AG20443 (cell line): Measurements from ENCODE around the gene FOXO3.
A peak's percentile ranks its signal among the peaks of the same experiment; 100 is the strongest.
"Not testable (repeated sequence)": the region's sequence is repeated elsewhere in the genome, so short reads cannot be mapped to it uniquely, and the experiment has no call there.

Experiments used
- DNase-seq: peaks from one replicate; pipeline ENCODE4 v3.0.0; 2012; ENCODE audit warnings: low spot score, mixed read lengths

The FOXO3 gene

GRCh38 chr6:108555399-108556052 lies 5.2 kb upstream of the FOXO3 start:
- DNase-seq, result no peak

GRCh38 chr6:108556250-108556649 lies 4.5 kb upstream of the FOXO3 start:
- no peak for DNase-seq

DNA sequence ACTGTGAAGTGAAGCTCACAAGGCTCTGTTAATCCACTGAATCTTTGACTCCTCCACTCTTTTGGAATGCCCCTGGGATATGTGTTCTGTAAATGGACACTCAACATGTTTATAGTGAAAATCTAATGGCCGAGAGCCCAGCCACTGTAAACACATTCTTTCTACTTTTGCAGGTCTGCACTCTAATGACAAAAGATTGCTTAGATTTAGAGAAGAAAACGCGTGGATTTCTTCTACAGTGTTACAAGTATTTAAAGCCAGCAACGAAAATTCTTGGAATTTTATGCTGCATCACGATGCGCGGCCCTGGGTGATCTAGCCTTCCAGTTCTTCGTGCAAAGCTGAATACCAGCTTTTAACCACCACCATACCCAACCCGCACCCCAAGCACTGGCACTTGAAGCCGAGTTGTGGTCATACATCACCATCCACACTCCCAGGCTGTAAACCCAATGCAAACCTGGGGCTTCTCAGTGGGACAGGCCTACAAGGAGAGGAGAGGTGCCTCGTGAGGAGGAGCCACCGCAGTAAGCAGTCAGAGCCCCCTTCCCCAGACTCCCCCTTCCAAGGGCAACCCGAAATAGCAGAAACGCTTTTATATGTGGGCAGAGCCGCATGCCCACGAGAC lies 3.7 kb upstream of the FOXO3 start:
- no peak for DNase-seq

DNA sequence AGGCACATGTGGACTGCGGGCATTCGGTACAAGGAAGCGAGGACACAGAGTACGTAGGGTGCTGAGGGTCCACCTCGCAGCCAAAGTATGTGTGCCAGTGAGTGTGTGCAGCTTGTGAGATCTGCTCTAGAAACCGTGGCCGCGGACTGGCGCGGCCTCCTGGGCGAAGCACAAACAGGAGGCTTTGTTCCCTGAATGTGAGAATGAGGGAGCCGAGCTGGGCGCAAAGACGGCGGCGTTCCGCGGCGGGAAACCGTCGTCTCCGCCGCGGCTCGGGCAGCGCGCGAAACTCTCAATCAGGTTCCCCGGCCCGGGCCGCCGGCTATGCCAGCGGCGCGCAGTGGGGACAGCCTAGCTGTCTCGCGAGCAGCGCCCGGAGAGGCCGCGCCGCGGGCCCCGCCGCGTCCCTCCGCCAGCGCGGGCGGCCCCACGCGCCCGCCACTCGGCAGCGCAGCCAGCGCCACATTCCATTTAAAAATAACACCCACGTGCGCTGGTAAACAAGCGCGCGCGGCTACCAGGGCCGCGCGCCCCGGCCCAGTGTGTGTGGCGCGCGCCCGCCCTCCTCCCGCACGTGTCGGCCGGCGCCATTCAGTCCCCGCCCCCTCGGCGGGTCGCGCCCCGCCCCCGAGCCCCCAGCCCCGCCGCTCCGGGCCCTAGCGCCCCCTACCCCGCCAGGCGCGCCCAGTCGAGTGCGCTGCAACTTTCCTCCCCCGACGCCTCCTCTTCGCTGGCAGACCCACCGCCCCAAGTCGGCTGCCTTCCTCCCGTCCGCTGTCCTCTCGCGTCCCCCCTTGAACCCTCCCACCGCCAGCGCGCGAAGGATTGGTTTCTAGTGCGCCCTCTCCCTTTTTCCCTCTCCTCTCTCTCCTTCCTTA lies 3.0 kb upstream of the FOXO3 start:
- peak; percentile 86 for DNase-seq

DNA sequence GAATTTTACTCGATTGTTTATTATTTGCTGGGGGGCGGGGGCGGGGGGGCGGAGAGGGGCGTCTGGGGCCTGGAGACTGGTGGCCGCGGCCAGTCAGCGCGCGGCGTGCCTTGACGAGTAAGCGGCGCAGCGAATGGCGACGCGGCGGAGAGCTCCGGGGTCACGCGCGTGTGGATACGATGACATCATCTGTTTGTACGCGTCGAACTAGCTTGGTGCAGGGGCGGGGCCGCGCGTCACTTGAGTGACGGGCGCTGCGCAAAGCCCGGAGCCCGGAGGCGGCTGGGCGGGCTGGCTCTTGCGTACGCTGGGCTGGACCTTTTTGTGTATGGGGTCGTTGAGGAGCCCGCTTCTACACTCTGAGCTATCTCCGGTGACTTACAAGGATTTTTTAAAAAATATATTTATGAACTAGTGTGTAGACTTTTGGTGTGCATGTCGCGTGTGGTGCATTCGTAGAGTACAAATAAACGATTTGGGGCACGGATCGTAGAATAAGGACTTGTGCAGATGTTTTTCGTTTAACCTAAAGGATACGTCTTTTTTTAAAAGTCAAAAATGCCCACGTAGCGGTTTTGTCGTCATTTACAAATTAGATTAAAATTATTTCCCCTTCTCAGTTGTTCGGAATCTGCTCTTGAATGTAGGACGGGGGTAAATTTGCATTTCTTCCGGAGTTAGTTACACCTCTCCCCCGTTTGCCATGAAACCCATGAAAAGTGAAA lies 2.2 kb upstream of the FOXO3 start:
- peak; percentile 94 for DNase-seq

- DNase-seq, result peak; percentile 91
Measured at GRCh38 chr6:108559097-108559883, 1.4 kb upstream of the FOXO3 start.

- DNase-seq, result peak; percentile 45
Measured at GRCh38 chr6:108559884-108560462, 744 bp upstream of the FOXO3 start.

DNA sequence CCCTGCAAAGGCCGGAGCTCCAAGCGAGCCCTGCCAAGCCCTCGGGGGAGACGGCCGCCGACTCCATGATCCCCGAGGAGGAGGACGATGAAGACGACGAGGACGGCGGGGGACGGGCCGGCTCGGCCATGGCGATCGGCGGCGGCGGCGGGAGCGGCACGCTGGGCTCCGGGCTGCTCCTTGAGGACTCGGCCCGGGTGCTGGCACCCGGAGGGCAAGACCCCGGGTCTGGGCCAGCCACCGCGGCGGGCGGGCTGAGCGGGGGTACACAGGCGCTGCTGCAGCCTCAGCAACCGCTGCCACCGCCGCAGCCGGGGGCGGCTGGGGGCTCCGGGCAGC lies 561 bp downstream of the FOXO3 start:
- not testable (repeated sequence) for DNase-seq

GRCh38 chr6:108561742-108562502 lies 1.2 kb downstream of the FOXO3 start:
- DNase-seq, result peak; percentile 10

DNA sequence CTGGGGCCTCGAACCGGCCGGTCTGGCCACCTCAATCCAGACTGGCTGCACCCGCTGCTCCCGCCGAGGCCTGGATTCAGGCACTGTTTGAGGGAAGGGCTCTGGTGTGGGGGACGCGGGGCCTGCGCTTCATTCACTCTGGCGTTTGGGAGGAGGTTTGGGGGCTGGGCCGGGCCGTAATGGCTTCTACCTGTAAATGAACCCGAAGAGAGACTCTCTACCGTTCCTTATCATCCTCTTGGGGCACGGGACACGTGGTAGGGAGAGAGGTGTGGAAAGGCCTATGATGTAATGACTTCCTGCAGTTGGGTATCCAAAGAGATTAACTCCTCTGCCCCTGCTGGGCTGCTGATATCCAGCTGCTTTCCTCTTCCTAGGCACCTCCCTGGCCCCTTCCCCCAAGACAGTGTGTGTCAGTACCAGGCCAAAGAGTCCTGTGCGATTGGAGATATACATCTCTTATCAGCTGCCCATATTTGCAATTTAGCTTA lies 1.8 kb downstream of the FOXO3 start:
- peak; percentile 40 for DNase-seq

DNA sequence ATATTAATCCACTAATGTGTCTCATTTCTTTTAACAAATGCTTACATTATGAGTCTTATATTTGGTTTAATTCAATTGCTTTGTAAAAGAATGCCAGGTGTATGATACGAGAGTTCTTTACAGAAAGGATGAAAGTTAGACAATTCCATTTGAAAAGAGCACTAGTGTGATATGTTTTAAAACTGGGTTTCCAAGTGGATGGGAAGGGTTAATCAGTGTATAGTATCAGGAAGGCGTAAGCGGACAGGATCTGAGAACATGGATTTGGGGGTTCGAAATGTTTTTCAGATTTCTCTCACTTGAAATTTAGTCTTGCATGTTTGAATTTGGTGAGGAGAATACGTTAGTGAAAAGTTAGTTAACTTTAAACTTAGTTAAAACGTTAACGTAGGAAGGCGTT lies 2.6 kb downstream of the FOXO3 start:
- DNase-seq, result no peak

GRCh38 chr6:108564178-108564577 lies 3.5 kb downstream of the FOXO3 start:
- DNase-seq, result peak; percentile 69

DNA sequence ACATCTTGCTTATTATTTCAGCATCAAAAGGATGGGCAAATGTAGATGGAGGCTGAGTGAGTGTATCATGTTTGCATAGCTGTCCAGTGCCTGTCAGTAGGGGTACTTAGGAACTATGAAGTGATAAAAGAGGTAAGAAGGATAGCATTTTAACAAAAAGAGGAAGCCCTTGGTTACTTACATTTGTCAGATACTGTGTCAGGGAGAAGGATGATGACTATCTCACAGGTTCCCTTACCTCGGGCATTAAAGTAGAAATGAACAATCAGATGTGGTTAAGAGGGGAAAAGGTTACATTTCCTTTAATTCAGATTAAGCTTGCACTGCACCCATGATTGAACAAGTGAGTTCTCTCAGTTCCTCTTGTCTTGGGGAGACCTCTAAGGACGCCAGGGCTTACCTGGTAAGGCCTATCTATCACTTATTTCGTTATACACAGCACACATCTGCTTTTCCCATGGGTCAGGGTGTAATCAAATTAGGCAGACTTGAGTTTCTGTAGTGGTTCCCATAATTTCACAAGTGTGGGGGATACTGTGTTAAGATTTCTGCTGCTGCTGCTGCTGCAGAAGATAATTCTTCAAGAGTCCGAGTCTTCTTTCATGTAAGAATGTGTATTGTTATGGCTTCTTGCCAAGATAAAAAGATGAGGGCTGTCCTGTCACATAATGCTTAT lies 4.5 kb downstream of the FOXO3 start:
- no peak for DNase-seq

- peak; percentile 67 for DNase-seq
Measured at GRCh38 chr6:108565893-108566292, 5.2 kb downstream of the FOXO3 start.

DNA sequence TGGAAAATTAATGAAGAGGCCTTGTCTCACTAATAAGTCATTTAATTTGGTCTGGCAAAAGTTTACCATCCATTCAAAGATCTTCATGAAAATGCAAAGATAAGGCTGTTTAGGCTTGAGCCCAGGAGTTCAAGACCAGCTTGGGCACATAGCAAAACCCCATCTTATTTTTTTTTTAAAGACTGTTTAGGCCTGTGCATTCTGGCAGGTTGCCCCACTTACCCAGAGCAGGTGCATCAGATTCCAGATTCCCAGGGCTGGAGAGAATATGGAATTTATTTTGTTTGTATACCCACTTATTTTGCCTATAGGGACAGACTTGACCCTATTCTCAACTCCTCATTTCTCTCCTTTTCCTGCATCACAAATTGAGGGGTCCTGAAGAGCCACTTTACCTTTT lies 5.7 kb downstream of the FOXO3 start:
- DNase-seq, result no peak

GRCh38 chr6:108568101-108568500 lies 7.4 kb downstream of the FOXO3 start:
- no peak for DNase-seq

DNA sequence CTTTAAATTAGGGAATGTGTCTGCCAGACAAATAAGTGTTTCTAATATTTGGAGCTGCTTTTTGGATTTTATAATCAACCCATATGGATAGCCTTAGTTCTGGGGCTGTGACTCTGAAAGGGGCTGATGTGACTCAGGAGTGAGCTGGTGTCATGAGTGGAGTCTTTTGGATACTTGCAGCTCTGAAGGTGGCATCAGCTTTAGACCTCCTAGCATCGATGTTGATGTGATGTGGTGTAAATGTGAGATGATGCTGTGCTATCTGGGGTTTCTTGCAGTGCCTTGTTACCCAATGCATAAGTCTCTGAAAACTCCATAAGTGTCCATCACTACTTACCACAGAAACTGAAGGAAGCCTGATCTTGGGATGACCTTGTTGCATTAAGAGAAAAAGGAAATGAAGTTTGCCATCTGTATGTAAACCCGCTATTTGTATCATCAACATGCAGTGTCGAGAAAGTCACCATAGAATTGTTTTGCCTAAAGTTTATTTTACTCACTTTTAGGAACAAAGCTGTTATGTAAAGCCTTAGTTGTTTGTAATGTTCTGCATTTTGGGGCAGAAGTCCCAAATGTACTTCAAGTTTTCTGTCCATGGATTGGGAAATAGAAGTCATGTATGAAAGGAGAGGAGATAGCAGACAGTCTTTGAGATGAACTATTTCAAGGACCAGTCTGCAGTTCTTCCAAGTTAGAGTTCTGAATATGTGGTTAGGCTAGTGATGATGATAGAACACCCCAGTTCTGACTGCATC lies 8.0 kb downstream of the FOXO3 start:
- DNase-seq, result no peak

- no peak for DNase-seq
Measured at GRCh38 chr6:108570517-108570916, 9.8 kb downstream of the FOXO3 start.
